Erythroblast (primary cell): ENCODE measurements around the gene VEGFA.

Source experiments
- DNase-seq, 2 experiments: peaks; one replicate each; lab custom pipeline; 2025; lab: John Stamatoyannopoulos, UW
- GATA1 ChIP-seq: IDR thresholded peaks from 2 replicates; pipeline ENCODE4 v1.6.1; 2011; ENCODE audit warnings: low read depth, mild to moderate bottlenecking, control low read depth, low read length, moderate library complexity
- POLR2A ChIP-seq: IDR thresholded peaks from 2 replicates; pipeline ENCODE4 v1.6.1; 2011; ENCODE audit warnings: mild to moderate bottlenecking, low read length

The VEGFA gene

GRCh38 chr6:43799551-43800297, 29.7 kb downstream of the VEGFA start:
- TF ChIP-seq POLR2A (no peak), GATA1 (no peak)
- DNase-seq, result peak; percentile 34 to 77

GRCh38 chr6:43800298-43800623, 30.2 kb downstream of the VEGFA start:
- DNase-seq, result no peak
- TF ChIP-seq POLR2A (no peak), GATA1 (no peak)

GRCh38 chr6:43800746-43801494, 30.9 kb downstream of the VEGFA start:
- no peak for DNase-seq
- no peak for TF ChIP-seq POLR2A
- TF ChIP-seq GATA1, result no peak

GRCh38 chr6:43801495-43802181, 31.6 kb downstream of the VEGFA start:
- DNase-seq, result no peak

GRCh38 chr6:43803055-43803782, 33.2 kb downstream of the VEGFA start:
- TF ChIP-seq POLR2A (no peak), GATA1 (no peak)
- DNase-seq, result peak; percentile 57 to 76

More at GRCh38 chr6:43801495-43802181, 31.6 kb downstream of the VEGFA start:
- TF ChIP-seq GATA1, result no peak
- no peak for TF ChIP-seq POLR2A

- TF ChIP-seq GATA1, result no peak
- no peak for TF ChIP-seq POLR2A
These were observed 34.0 kb downstream of the VEGFA start for GRCh38 chr6:43803783-43804549.

GRCh38 chr6:43804550-43805223, 34.7 kb downstream of the VEGFA start:
- no peak for TF ChIP-seq GATA1
- no peak for TF ChIP-seq POLR2A
- DNase-seq, result no peak

More at GRCh38 chr6:43803783-43804549, 34.0 kb downstream of the VEGFA start:
- peak; percentile 19 to 63 for DNase-seq

- TF ChIP-seq POLR2A, result no peak
- TF ChIP-seq GATA1, result no peak
- no peak for DNase-seq
These were observed 35.7 kb downstream of the VEGFA start for GRCh38 chr6:43805699-43806042.

- no peak for DNase-seq
- TF ChIP-seq GATA1 (no peak), POLR2A (no peak)
These were observed 36.2 kb downstream of the VEGFA start for GRCh38 chr6:43806043-43806757.

GRCh38 chr6:43806758-43807227, 36.8 kb downstream of the VEGFA start:
- TF ChIP-seq POLR2A (no peak), GATA1 (no peak)
- DNase-seq, result no peak

- peak; percentile 67 to 78 for DNase-seq
- TF ChIP-seq GATA1 (no peak), POLR2A (peak; percentile 30)
These were observed 37.4 kb downstream of the VEGFA start for GRCh38 chr6:43807228-43808061.
